Midbrain (tissue), 1 donor: ENCODE measurements around the gene NCAM1.
"Not testable (repeated sequence)": the region's sequence is repeated elsewhere in the genome, so short reads cannot be mapped to it uniquely, and the experiment has no call there.

Experiments used
- DNase-seq: peaks from one replicate; lab custom pipeline; 2025; lab: John Stamatoyannopoulos, UW

NCAM1 gene

GRCh38 chr11:113021111-113021510, 59.9 kb downstream of the NCAM1 start:
- DNase-seq = no peak

- no peak for DNase-seq
Measured at GRCh38 chr11:113022262-113022661, 61.0 kb downstream of the NCAM1 start.

- DNase-seq = peak; percentile 29
Measured at GRCh38 chr11:113023228-113023627, 62.0 kb downstream of the NCAM1 start.

GRCh38 chr11:113023986-113024385, 62.8 kb downstream of the NCAM1 start:
- DNase-seq = no peak

GRCh38 chr11:113026778-113027177, 65.6 kb downstream of the NCAM1 start:
- DNase-seq = no peak

- DNase-seq = no peak
Measured at GRCh38 chr11:113034576-113034975, 73.4 kb downstream of the NCAM1 start.

GRCh38 chr11:113035708-113036107, 74.5 kb downstream of the NCAM1 start:
- DNase-seq = no peak

- DNase-seq = no peak
Measured at GRCh38 chr11:113043698-113044097, 82.5 kb downstream of the NCAM1 start.

GRCh38 chr11:113045146-113045545, 83.9 kb downstream of the NCAM1 start:
- no peak for DNase-seq

GRCh38 chr11:113046866-113047265, 85.6 kb downstream of the NCAM1 start:
- DNase-seq = no peak

GRCh38 chr11:113048820-113049768, 87.9 kb downstream of the NCAM1 start:
- DNase-seq = no peak

GRCh38 chr11:113053042-113053441, 91.8 kb downstream of the NCAM1 start:
- not testable (repeated sequence) for DNase-seq

GRCh38 chr11:113057038-113057437, 95.8 kb downstream of the NCAM1 start:
- no peak for DNase-seq

- DNase-seq = no peak
Measured at GRCh38 chr11:113059548-113059947, 98.3 kb downstream of the NCAM1 start.

- DNase-seq = no peak
Measured at GRCh38 chr11:113065330-113065729, 104.1 kb downstream of the NCAM1 start.

GRCh38 chr11:113072237-113072858, 111.1 kb downstream of the NCAM1 start:
- DNase-seq = no peak

GRCh38 chr11:113073290-113073953, 112.2 kb downstream of the NCAM1 start:
- DNase-seq = no peak

GRCh38 chr11:113075586-113076095, 114.4 kb downstream of the NCAM1 start:
- DNase-seq = no peak

GRCh38 chr11:113077379-113077778, 116.2 kb downstream of the NCAM1 start:
- no peak for DNase-seq

GRCh38 chr11:113082341-113082955, 121.2 kb downstream of the NCAM1 start:
- no peak for DNase-seq

- no peak for DNase-seq
Measured at GRCh38 chr11:113083571-113083970, 122.4 kb downstream of the NCAM1 start.

- DNase-seq = no peak
Measured at GRCh38 chr11:113084297-113084696, 123.1 kb downstream of the NCAM1 start.
